HepG2 (cell line): ENCODE data around the gene SPRYD3. TPM values are rescaled to one million over a fixed set of nuclear protein-coding genes. Genes with fewer than 3 reads are reported as not detected.

Experiments used
- CSRNP1 ChIP-seq: sonication (generic); formaldehyde crosslinking; IDR thresholded peaks from 2 replicates; pipeline ENCODE4 v1.8.1; 2023; ENCODE audit warnings: mild to moderate bottlenecking, missing genetic modification reagents
- E2F2 ChIP-seq: sonication (generic); formaldehyde crosslinking; IDR thresholded peaks from 2 replicates; pipeline ENCODE4 v1.4.0; 2020; ENCODE audit warnings: missing genetic modification reagents, borderline replicate concordance
- FOXO1 ChIP-seq: sonication (generic); formaldehyde crosslinking; IDR thresholded peaks from 2 replicates; pipeline ENCODE4 v1.4.0; 2020; ENCODE audit warnings: missing genetic modification reagents
- HOXA7 ChIP-seq: sonication (generic); formaldehyde crosslinking; IDR thresholded peaks from 2 replicates; pipeline ENCODE4 v1.8.1; 2022; ENCODE audit warnings: mild to moderate bottlenecking, missing genetic modification reagents, moderate library complexity
- MAFF ChIP-seq: IDR thresholded peaks from 2 replicates; pipeline ENCODE4 v1.6.1; 2011; ENCODE audit warnings: low read depth, low read length, improper control_type of control experiment
- MAFK ChIP-seq, 2 experiments: IDR thresholded peaks in 1 of 2; conservative IDR thresholded peaks in 1 of 2; 2 replicates each; pipeline ENCODE4 v1.6.1; 2011; ENCODE audit warnings: improper control_type of control experiment in 2 of 2, low read length in 2 of 2
- PRDM15 ChIP-seq: sonication (generic); formaldehyde crosslinking; IDR thresholded peaks from 2 replicates; pipeline ENCODE4 v1.4.0; 2020; ENCODE audit warnings: missing genetic modification reagents
- SP5 ChIP-seq: IDR thresholded peaks from 2 replicates; pipeline ENCODE4 v1.6.1; 2016; ENCODE audit warnings: low read depth, borderline replicate concordance
- TBX2 ChIP-seq: sonication (generic); formaldehyde crosslinking; IDR thresholded peaks from 2 replicates; pipeline ENCODE4 v1.5.0; 2020; ENCODE audit warnings: missing genetic modification reagents, mild to moderate bottlenecking, borderline replicate concordance
- THAP11 ChIP-seq: IDR thresholded peaks from 2 replicates; pipeline ENCODE4 v1.6.1; 2016; ENCODE audit warnings: missing biosample characterization, missing genetic modification reagents
- ZBTB39 ChIP-seq: sonication (generic); formaldehyde crosslinking; IDR thresholded peaks from 2 replicates; pipeline ENCODE4 v1.5.0; 2020; ENCODE audit warnings: missing genetic modification reagents
- ZFP62 ChIP-seq: sonication (generic); formaldehyde crosslinking; IDR thresholded peaks from 2 replicates; pipeline ENCODE4 v1.4.0; 2020; ENCODE audit warnings: missing genetic modification reagents
- ZNF362 ChIP-seq: sonication (generic); formaldehyde crosslinking; IDR thresholded peaks from 2 replicates; pipeline ENCODE4 v1.4.0; 2020; ENCODE audit warnings: missing genetic modification reagents, mild to moderate bottlenecking, borderline replicate concordance
- ZNF441 ChIP-seq: sonication (generic); formaldehyde crosslinking; IDR thresholded peaks from 2 replicates; pipeline ENCODE4 v1.7.0; 2021; ENCODE audit warnings: missing genetic modification reagents, borderline replicate concordance
- ZNF556 ChIP-seq: sonication (generic); formaldehyde crosslinking; IDR thresholded peaks from 2 replicates; pipeline ENCODE4 v1.4.0; 2020; ENCODE audit warnings: mild to moderate bottlenecking, missing genetic modification reagents, borderline replicate concordance
- ZNF652 ChIP-seq: IDR thresholded peaks from 2 replicates; pipeline ENCODE4 v1.6.1; 2016; ENCODE audit warnings: low read depth, borderline replicate concordance
- ZNF746 ChIP-seq: sonication (generic); formaldehyde crosslinking; IDR thresholded peaks from 2 replicates; pipeline ENCODE4 v1.8.0; 2022; ENCODE audit warnings: mild to moderate bottlenecking, missing genetic modification reagents
- ZNF75D ChIP-seq: sonication (generic); formaldehyde crosslinking; IDR thresholded peaks from 2 replicates; pipeline ENCODE4 v1.8.1; 2023; ENCODE audit warnings: missing genetic modification reagents, mild to moderate bottlenecking, borderline replicate concordance
- ZSCAN21 ChIP-seq: sonication (generic); formaldehyde crosslinking; IDR thresholded peaks from 2 replicates; pipeline ENCODE4 v1.8.0; 2022; ENCODE audit warnings: mild to moderate bottlenecking, missing genetic modification reagents, moderate library complexity, borderline replicate concordance
- polyA plus RNA-seq, 8 experiments: library from polyadenylated mRNA; depleted of rRNA in 3 of 8; stranded (reverse) in 7 of 8; unstranded in 1 of 8; fragments of >200 nt; fragmentation: Illumina TruSeq in 4 of 8; extraction: Trizol in 4 of 8; gene quantifications; 2 replicates each; pipeline versions ENCODE4 v1.2.1 to v1.2.3, GENCODE V29; 2011 to 2016; ENCODE audit warnings: low read depth in 4 of 8, missing spikeins in 1 of 8, mixed read lengths in 1 of 8; ENCODE audit not compliant: insufficient read depth in 1 of 8
- total RNA-seq, 5 experiments: library from RNA; depleted of rRNA; stranded (reverse); fragments of >200 nt; fragmentation: Illumina TruSeq; extraction: Trizol; gene quantifications; 2 replicates each; pipeline ENCODE4 v1.2.3, GENCODE V29; 2016; ENCODE audit warnings: low read depth in 1 of 5

The SPRYD3 gene
- total and polyA plus RNA-seq, 2 of the 13 experiments (the other 11 are each of a cell fraction or from before 2014, with no cell fraction given), result 9.0 to 9.2 TPM

- TF ChIP-seq ZBTB39 (CRISPR knock-in tag), result no peak
- no peak for TF ChIP-seq ZNF556
- TF ChIP-seq ZNF746 (CRISPR knock-in tag), result no peak
- TF ChIP-seq FOXO1 (CRISPR knock-in tag), result peak; percentile 55; the same call in 1 of the 2 replicates
- no peak for TF ChIP-seq ZFP62 (CRISPR knock-in tag)
- TF ChIP-seq MAFF, result no peak
- TF ChIP-seq ZNF362 (CRISPR knock-in tag), result no peak; the same call in 1 of the 2 replicates
- peak; percentile 66 for TF ChIP-seq CSRNP1 (CRISPR knock-in tag)
- TF ChIP-seq THAP11 (CRISPR knock-in tag), result peak; percentile 11
- TF ChIP-seq MAFK (conservative IDR thresholded peaks at IDR 0.05 in 1 of 2, IDR thresholded peaks at IDR 0.05 in 1 of 2; ENCODE audit: low read length in 2 of 2), result no peak
- no peak; the same call in 1 of the 2 replicates for TF ChIP-seq ZNF441 (CRISPR knock-in tag)
- TF ChIP-seq HOXA7 (CRISPR knock-in tag), result no peak
- TF ChIP-seq PRDM15, result no peak
- no peak for TF ChIP-seq E2F2 (CRISPR knock-in tag)
- TF ChIP-seq ZNF652 (CRISPR knock-in tag), result no peak
- TF ChIP-seq ZSCAN21 (CRISPR knock-in tag), result no peak
- TF ChIP-seq SP5 (CRISPR knock-in tag), result peak; percentile 93
- TF ChIP-seq ZNF75D, result no peak
- peak; percentile 84 for TF ChIP-seq TBX2 (CRISPR knock-in tag)
Measured at GRCh38 chr12:53051058-53051880, 27.9 kb downstream of the SPRYD3 start (continued).
